ENCODE data around the gene NPAS3. TPM values are rescaled to one million over a fixed set of nuclear protein-coding genes. Genes with fewer than 3 reads are reported as not detected.

NPAS3 gene
- total and polyA plus RNA-seq, 4 donors, result 0.07 to 0.09 (median 0.08) TPM; not detected in 1

- TF ChIP-seq, protein P1, sequence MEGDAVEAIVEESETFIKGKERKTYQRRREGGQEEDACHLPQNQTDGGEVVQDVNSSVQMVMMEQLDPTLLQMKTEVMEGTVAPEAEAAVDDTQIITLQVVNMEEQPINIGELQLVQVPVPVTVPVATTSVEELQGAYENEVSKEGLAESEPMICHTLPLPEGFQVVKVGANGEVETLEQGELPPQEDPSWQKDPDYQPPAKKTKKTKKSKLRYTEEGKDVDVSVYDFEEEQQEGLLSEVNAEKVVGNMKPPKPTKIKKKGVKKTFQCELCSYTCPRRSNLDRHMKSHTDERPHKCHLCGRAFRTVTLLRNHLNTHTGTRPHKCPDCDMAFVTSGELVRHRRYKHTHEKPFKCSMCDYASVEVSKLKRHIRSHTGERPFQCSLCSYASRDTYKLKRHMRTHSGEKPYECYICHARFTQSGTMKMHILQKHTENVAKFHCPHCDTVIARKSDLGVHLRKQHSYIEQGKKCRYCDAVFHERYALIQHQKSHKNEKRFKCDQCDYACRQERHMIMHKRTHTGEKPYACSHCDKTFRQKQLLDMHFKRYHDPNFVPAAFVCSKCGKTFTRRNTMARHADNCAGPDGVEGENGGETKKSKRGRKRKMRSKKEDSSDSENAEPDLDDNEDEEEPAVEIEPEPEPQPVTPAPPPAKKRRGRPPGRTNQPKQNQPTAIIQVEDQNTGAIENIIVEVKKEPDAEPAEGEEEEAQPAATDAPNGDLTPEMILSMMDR (IDR thresholded peaks at IDR 0.05; ENCODE audit: low read depth, low read length, missing input control), result no peak
- no peak for TF ChIP-seq HNF4G (IDR thresholded peaks at IDR 0.05)
- no peak for TF ChIP-seq EGR1 (IDR thresholded peaks at IDR 0.05; ENCODE audit: low read depth in 2 of 2)
- TF ChIP-seq SP1 (IDR thresholded peaks at IDR 0.05), result peak; percentile 7
- TF ChIP-seq GABPA (IDR thresholded peaks at IDR 0.05 in 1 of 2, conservative IDR thresholded peaks at IDR 0.05 in 1 of 2), result no peak
- TF ChIP-seq FOXA2 (IDR thresholded peaks at IDR 0.05), result no peak
- no peak for TF ChIP-seq FOXA1 (IDR thresholded peaks at IDR 0.05)
Observed at GRCh38 chr14:32896979-32897697, 41.5 kb upstream of the NPAS3 start (continued).

DNA sequence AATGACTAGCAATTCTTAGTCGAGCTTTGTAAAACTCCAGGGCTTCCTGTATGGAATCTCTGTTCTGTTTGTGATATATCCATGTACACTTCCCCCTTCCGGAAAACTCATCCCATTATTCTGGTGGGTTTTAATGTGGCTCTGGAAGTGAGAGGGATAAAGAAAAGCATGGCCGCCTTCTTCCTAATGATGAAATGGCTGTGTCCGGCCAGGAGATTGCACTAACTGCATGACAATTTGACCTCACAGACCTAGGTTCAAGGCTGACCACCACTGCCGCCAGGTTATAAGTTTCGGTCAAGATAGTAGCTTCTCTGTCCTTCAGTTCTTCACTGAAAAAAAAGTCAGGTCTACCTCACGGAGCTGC is 41.0 kb upstream of the NPAS3 start:
- Histone ChIP-seq H3K4me3 (ENCODE audit: low read depth in 1 of 3, low read length in 3 of 3) (peak overlapping the region; percentile 60 to 88 (median 78)), H3K4me1 (ENCODE audit: control insufficient read depth in 4 of 4, insufficient read depth in 4 of 4, low read length in 3 of 4) (no peaks in the 10 kb centered on the region), H3K36me3 (ENCODE audit: control insufficient read depth in 4 of 4, insufficient read depth in 3 of 4, low read depth in 1 of 4, low read length in 3 of 4) (no peaks in the 10 kb centered on the region), H3K9me3 (ENCODE audit: control insufficient read depth in 4 of 4, low read length in 3 of 4) (no peaks in the 10 kb centered on the region), H3K9ac (ENCODE audit: low read depth in 1 of 2, low read length in 2 of 2) (peak overlapping the region; percentile 83 to 92), H3K27ac (ENCODE audit: low read depth in 1 of 2, low read length in 2 of 2) (peak overlapping the region; percentile 78 to 81), H3K27me3 (ENCODE audit: control insufficient read depth in 4 of 4, insufficient read depth in 4 of 4, low read length in 3 of 4) (no peaks in the 10 kb centered on the region)
- 55% methylated on average over 7 of the region's 7 CpGs for WGBS
- TF ChIP-seq YY1 (IDR thresholded peaks at IDR 0.05) (peak; percentile 63), RXRA (IDR thresholded peaks at IDR 0.05) (peak; percentile 15 to 35), HNF4A (conservative IDR thresholded peaks at IDR 0.05) (peak in 1 of 2 donors; percentile 7), GABPA (IDR thresholded peaks at IDR 0.05 in 1 of 2, conservative IDR thresholded peaks at IDR 0.05 in 1 of 2) (no peak), REST (IDR thresholded peaks at IDR 0.05) (no peak)
- DNase-seq (ENCODE audit: low spot score), result no peak

GRCh38 chr14:32898876-32899275 is 39.8 kb upstream of the NPAS3 start:
- no peak overlapping the region for H3K27ac ChIP-seq (ENCODE audit: low read depth in 1 of 2, low read length in 2 of 2)
- H3K4me1 ChIP-seq (ENCODE audit: control insufficient read depth in 4 of 4, insufficient read depth in 4 of 4, low read length in 3 of 4), result no peaks in the 10 kb centered on the region
- no peak overlapping the region for H3K9ac ChIP-seq (ENCODE audit: low read depth in 1 of 2, low read length in 2 of 2)
- H3K36me3 ChIP-seq (ENCODE audit: control insufficient read depth in 4 of 4, insufficient read depth in 3 of 4, low read depth in 1 of 4, low read length in 3 of 4), result no peaks in the 10 kb centered on the region
- no peak for DNase-seq (ENCODE audit: low spot score)
- WGBS, result 94% methylated on average over 2 of the region's 2 CpGs
- H3K27me3 ChIP-seq (ENCODE audit: control insufficient read depth in 4 of 4, insufficient read depth in 4 of 4, low read length in 3 of 4), result no peaks in the 10 kb centered on the region
- no peaks in the 10 kb centered on the region for H3K9me3 ChIP-seq (ENCODE audit: control insufficient read depth in 4 of 4, low read length in 3 of 4)
- H3K4me3 ChIP-seq (ENCODE audit: low read depth in 1 of 3, low read length in 3 of 3), result no peak overlapping the region
- no peak for TF ChIP-seq HNF4A (conservative IDR thresholded peaks at IDR 0.05)
- TF ChIP-seq, protein P1 (IDR thresholded peaks at IDR 0.05; ENCODE audit: low read depth, low read length, missing input control), result no peak
- no peak for TF ChIP-seq RAD21 (IDR thresholded peaks at IDR 0.05)
- no peak for TF ChIP-seq REST (IDR thresholded peaks at IDR 0.05)
- TF ChIP-seq YY1 (IDR thresholded peaks at IDR 0.05), result no peak
- TF ChIP-seq, protein P2, sequence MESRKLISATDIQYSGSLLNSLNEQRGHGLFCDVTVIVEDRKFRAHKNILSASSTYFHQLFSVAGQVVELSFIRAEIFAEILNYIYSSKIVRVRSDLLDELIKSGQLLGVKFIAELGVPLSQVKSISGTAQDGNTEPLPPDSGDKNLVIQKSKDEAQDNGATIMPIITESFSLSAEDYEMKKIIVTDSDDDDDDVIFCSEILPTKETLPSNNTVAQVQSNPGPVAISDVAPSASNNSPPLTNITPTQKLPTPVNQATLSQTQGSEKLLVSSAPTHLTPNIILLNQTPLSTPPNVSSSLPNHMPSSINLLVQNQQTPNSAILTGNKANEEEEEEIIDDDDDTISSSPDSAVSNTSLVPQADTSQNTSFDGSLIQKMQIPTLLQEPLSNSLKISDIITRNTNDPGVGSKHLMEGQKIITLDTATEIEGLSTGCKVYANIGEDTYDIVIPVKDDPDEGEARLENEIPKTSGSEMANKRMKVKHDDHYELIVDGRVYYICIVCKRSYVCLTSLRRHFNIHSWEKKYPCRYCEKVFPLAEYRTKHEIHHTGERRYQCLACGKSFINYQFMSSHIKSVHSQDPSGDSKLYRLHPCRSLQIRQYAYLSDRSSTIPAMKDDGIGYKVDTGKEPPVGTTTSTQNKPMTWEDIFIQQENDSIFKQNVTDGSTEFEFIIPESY (IDR thresholded peaks at IDR 0.05), result no peak
- TF ChIP-seq, protein P3, sequence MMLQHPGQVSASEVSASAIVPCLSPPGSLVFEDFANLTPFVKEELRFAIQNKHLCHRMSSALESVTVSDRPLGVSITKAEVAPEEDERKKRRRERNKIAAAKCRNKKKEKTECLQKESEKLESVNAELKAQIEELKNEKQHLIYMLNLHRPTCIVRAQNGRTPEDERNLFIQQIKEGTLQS (IDR thresholded peaks at IDR 0.05), result no peak
- no peak for TF ChIP-seq EGR1 (IDR thresholded peaks at IDR 0.05; ENCODE audit: low read depth in 2 of 2)
- no peak for TF ChIP-seq NR2F2 (IDR thresholded peaks at IDR 0.05)

All from liver (tissue), 9 donors.